ENCODE measurements around the gene ACTA2. TPM values are rescaled to one million over a fixed set of nuclear protein-coding genes. Genes with fewer than 3 reads are reported as not detected.

ACTA2 gene
- total RNA-seq, 1 experiment from 2014 or later: 25.4 TPM

GRCh38 chr10:88983939-88984338, 31.4 kb upstream of the ACTA2 start:
- H3K27ac Mint-ChIP-seq (ENCODE audit: low read depth, unreplicated experiment): no peak overlapping the region
- DNase-seq (ENCODE audit: unreplicated experiment): no peak
- intact Hi-C loops (cut with micrococcal nuclease): no loop called here
- TF ChIP-seq, protein P1, sequence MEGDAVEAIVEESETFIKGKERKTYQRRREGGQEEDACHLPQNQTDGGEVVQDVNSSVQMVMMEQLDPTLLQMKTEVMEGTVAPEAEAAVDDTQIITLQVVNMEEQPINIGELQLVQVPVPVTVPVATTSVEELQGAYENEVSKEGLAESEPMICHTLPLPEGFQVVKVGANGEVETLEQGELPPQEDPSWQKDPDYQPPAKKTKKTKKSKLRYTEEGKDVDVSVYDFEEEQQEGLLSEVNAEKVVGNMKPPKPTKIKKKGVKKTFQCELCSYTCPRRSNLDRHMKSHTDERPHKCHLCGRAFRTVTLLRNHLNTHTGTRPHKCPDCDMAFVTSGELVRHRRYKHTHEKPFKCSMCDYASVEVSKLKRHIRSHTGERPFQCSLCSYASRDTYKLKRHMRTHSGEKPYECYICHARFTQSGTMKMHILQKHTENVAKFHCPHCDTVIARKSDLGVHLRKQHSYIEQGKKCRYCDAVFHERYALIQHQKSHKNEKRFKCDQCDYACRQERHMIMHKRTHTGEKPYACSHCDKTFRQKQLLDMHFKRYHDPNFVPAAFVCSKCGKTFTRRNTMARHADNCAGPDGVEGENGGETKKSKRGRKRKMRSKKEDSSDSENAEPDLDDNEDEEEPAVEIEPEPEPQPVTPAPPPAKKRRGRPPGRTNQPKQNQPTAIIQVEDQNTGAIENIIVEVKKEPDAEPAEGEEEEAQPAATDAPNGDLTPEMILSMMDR (IDR thresholded peaks at IDR 0.05; ENCODE audit: unreplicated experiment): no peak
- CTCF ChIA-PET: interaction anchor here (0.7 to 2.7 kb wide), 4 partner anchors 26 to 148 kb away, joined by 3 to 27 read pairs (median 4); no protein-coding TSS in a partner anchor
- no peaks in the 10 kb centered on the region for H3K27me3 Mint-ChIP-seq (ENCODE audit: insufficient read depth, unreplicated experiment)
- H3K9me3 Mint-ChIP-seq (ENCODE audit: unreplicated experiment): no peaks in the 10 kb centered on the region
- H3K4me1 Mint-ChIP-seq (ENCODE audit: insufficient read depth, unreplicated experiment): peaks cover 6% of the 10 kb centered on the region
- POLR2A ChIA-PET: no interaction called here
- no peaks in the 10 kb centered on the region for H3K36me3 Mint-ChIP-seq (ENCODE audit: insufficient read depth, unreplicated experiment)
- no TSS peak for BruUV-seq (replicated peaks)
- no peak overlapping the region for H3K4me3 Mint-ChIP-seq (ENCODE audit: unreplicated experiment)

DNA sequence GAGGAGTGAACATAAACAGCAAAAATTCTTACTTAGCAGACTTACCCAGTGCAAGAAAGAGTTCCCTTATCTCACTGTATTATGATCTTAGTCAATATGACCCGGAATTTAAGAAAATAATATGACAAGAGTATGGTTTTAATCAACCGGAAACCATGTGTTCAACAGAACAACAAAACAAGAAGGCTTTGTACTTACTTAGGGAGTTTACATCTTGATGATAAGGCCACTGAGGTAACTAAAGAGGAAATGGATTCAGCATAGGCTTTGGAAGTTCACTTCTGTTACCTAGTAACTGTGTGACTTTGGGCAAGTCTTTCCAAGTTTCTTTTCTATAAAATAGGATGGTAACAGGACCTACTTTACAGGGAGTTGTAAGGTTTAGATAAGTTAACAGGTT, 30.6 kb upstream of the ACTA2 start:
- Mint-ChIP-seq H3K27ac (ENCODE audit: low read depth, unreplicated experiment) (no peak overlapping the region), H3K9me3 (ENCODE audit: unreplicated experiment) (no peaks in the 10 kb centered on the region), H3K4me1 (ENCODE audit: insufficient read depth, unreplicated experiment) (peaks cover 7% of the 10 kb centered on the region), H3K4me3 (ENCODE audit: unreplicated experiment) (no peak overlapping the region), H3K27me3 (ENCODE audit: insufficient read depth, unreplicated experiment) (no peaks in the 10 kb centered on the region), H3K36me3 (ENCODE audit: insufficient read depth, unreplicated experiment) (no peaks in the 10 kb centered on the region)
- ChIA-PET POLR2A (interaction anchor here (1.2 to 3.8 kb wide), 3 partner anchors 9 to 47 kb away, joined by 3 to 29 read pairs (median 4); partner anchors contain the start of gene FAS), CTCF (interaction anchor here (0.5 to 2.7 kb wide), 8 partner anchors 10 to 234 kb away, joined by 3 to 27 read pairs (median 4); no protein-coding TSS in a partner anchor)
- BruUV-seq (replicated peaks): no TSS peak
- DNase-seq (ENCODE audit: unreplicated experiment): no peak
- intact Hi-C loops (cut with micrococcal nuclease): no loop called here
- TF ChIP-seq, protein P1 (IDR thresholded peaks at IDR 0.05; ENCODE audit: unreplicated experiment): no peak

DNA sequence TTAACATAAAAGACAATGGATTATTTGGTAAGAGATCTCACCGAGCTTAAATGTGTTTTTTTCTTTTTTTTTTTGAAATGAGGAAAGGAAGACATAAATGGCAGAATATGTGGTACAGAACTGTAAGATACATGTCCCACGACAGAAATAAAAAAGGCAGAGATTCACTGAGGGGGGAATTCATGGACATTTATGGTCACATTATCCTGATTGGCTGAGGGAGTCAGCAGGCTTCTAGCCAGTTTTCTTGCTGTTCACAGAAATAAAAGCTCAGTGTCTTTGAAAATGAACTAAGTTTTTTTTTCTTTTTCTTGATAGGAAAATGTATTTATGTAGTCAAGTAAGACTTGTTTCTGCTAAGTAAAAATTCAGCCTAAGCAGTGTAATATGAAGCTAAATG, 29.8 kb upstream of the ACTA2 start:
- ChIA-PET POLR2A (interaction anchor here (1.2 to 3.8 kb wide), 4 partner anchors 9 to 46 kb away, joined by 3 to 29 read pairs (median 4); partner anchors contain the start of gene FAS), CTCF (interaction anchor here (0.5 to 2.1 kb wide), 8 partner anchors 11 to 1137 kb away, joined by 3 to 21 read pairs (median 4); no protein-coding TSS in a partner anchor)
- Mint-ChIP-seq H3K9me3 (ENCODE audit: unreplicated experiment) (no peaks in the 10 kb centered on the region), H3K4me1 (ENCODE audit: insufficient read depth, unreplicated experiment) (peaks cover 7% of the 10 kb centered on the region), H3K27me3 (ENCODE audit: insufficient read depth, unreplicated experiment) (no peaks in the 10 kb centered on the region), H3K36me3 (ENCODE audit: insufficient read depth, unreplicated experiment) (no peaks in the 10 kb centered on the region), H3K4me3 (ENCODE audit: unreplicated experiment) (no peak overlapping the region), H3K27ac (ENCODE audit: low read depth, unreplicated experiment) (no peak overlapping the region)
- TF ChIP-seq, protein P1 (IDR thresholded peaks at IDR 0.05; ENCODE audit: unreplicated experiment): no peak
- DNase-seq (ENCODE audit: unreplicated experiment): no peak
- BruUV-seq (replicated peaks): no TSS peak
- intact Hi-C loops (cut with micrococcal nuclease): no loop called here

DNA sequence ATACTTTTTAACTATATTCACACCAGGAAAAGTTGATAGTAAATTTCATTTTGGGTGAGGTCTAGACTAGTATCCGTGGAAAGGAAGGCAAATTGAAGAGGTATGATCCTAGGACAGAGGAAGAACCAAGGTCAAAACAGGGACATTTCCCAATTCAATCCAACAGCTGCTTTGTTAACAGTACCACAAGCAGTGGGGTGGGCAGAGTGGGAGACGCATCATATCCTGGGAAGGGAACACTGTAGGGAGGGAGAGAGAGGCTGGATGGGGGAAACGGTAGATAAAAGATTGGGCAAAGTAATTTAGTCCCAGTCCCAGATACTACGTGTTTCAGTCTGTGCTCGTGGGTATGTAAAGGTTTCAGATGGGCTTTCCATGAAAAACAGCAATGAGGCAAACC, 28.9 kb upstream of the ACTA2 start:
- H3K9me3 Mint-ChIP-seq (ENCODE audit: unreplicated experiment): no peaks in the 10 kb centered on the region
- H3K27me3 Mint-ChIP-seq (ENCODE audit: insufficient read depth, unreplicated experiment): no peaks in the 10 kb centered on the region
- ChIA-PET CTCF (interaction anchor here (0.6 to 2.1 kb wide), 2 partner anchors 14 to 47 kb away, joined by 4 to 21 read pairs; no protein-coding TSS in a partner anchor), POLR2A (interaction anchor here (1.7 to 3.8 kb wide), 2 partner anchors 9 to 10 kb away, joined by 4 to 29 read pairs; partner anchors contain the start of gene FAS)
- peaks cover 7% of the 10 kb centered on the region for H3K4me1 Mint-ChIP-seq (ENCODE audit: insufficient read depth, unreplicated experiment)
- DNase-seq (ENCODE audit: unreplicated experiment): no peak
- H3K4me3 Mint-ChIP-seq (ENCODE audit: unreplicated experiment): no peak overlapping the region
- H3K36me3 Mint-ChIP-seq (ENCODE audit: insufficient read depth, unreplicated experiment): no peaks in the 10 kb centered on the region
- no TSS peak for BruUV-seq (replicated peaks)
- H3K27ac Mint-ChIP-seq (ENCODE audit: low read depth, unreplicated experiment): no peak overlapping the region
- TF ChIP-seq, protein P1 (IDR thresholded peaks at IDR 0.05; ENCODE audit: unreplicated experiment): no peak
- intact Hi-C loops (cut with micrococcal nuclease): no loop called here
